ENCODE measurements around the gene NKX2-2. TPM values are rescaled to one million over a fixed set of nuclear protein-coding genes. Genes with fewer than 3 reads are reported as not detected.

Gene NKX2-2
- total RNA-seq, 4 donors from 2014 or later: not detected

DNA sequence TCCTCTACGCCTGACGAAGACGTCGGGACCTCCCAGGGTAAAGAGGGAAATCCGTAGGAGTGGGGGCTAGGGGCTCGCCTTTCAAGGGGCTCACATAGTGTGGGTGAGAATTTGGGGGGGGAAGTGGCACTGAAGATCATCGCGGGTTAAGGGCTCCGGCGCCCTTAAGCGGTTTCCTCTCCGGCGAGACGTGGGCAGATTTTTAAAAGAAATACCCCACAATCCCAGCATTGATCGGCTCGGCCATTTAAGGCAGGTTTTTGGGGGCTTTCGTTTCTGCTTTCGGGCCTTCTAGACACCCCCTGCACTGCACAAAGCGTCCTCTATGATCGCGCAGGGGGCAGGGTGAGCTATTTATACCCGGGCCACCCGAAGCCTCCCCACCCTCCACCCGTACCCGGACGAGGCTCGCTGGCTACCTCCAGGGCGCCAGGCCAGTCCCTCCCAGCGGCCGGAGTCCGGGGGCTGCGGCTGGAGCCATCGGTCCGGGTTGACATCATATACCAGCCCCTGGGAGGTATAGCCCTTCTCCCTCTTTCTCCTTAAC lies 1.2 kb downstream of the NKX2-2 start:
- no peak overlapping the region for H3K4me3 ChIP-seq (ENCODE audit: low read depth, poor library complexity, severe bottlenecking)
- TF ChIP-seq, protein P1, sequence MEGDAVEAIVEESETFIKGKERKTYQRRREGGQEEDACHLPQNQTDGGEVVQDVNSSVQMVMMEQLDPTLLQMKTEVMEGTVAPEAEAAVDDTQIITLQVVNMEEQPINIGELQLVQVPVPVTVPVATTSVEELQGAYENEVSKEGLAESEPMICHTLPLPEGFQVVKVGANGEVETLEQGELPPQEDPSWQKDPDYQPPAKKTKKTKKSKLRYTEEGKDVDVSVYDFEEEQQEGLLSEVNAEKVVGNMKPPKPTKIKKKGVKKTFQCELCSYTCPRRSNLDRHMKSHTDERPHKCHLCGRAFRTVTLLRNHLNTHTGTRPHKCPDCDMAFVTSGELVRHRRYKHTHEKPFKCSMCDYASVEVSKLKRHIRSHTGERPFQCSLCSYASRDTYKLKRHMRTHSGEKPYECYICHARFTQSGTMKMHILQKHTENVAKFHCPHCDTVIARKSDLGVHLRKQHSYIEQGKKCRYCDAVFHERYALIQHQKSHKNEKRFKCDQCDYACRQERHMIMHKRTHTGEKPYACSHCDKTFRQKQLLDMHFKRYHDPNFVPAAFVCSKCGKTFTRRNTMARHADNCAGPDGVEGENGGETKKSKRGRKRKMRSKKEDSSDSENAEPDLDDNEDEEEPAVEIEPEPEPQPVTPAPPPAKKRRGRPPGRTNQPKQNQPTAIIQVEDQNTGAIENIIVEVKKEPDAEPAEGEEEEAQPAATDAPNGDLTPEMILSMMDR (IDR thresholded peaks at IDR 0.05): no peak
- no peak for TF ChIP-seq POLR2A (IDR thresholded peaks at IDR 0.05)
- intact Hi-C loops (cut with DNase I; ENCODE audit: low total_unique reads): no loop called here
- WGBS, 2 donors: 1% methylated on average over 34 of the region's 34 CpGs
- no peak for DNase-seq (ENCODE audit: low spot score in 2 of 2)

DNA sequence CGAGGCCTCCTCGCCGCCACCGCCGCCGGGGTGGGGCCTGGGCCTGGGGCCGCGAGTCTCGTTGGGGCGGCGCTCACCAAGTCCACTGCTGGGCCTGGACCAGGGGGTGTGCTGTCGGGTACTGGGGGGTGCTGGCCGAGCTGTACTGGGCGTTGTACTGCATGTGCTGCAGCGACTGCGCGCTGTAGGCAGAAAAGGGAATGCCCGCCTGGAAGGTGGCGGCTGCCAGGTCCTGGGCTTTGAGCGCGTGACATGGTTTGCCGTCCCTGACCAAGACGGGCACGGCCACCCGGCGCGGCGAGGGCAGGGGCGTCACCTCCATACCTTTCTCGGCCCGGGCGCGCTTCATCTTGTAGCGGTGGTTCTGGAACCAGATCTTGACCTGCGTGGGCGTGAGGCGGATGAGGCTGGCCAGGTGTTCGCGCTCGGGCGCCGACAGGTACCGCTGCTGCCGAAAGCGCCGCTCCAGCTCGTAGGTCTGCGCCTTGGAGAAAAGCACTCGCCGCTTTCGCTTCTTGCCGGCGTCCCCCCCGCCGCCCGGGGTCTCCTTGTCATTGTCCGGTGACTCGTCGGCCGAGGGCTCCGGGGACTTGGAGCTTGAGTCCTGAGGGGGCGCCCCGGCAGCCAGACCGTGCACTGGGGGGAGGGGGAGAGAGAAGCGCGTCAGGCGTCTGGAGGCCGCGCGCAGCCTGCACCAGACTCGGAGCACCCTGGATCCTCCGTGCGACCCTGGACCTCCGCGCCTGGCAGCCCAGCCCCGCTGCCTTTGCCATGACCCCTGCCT lies 1.8 kb downstream of the NKX2-2 start:
- DNase-seq (ENCODE audit: low spot score in 2 of 2): no peak
- no peak overlapping the region for H3K4me3 ChIP-seq (ENCODE audit: low read depth, poor library complexity, severe bottlenecking)
- WGBS, 2 donors: 3 to 9% methylated on average over 38 to 41 of the region's 76 CpGs
- TF ChIP-seq, protein P1 (IDR thresholded peaks at IDR 0.05): no peak
- TF ChIP-seq POLR2A (IDR thresholded peaks at IDR 0.05): no peak
- intact Hi-C loops (cut with DNase I; ENCODE audit: low total_unique reads): no loop called here

DNA sequence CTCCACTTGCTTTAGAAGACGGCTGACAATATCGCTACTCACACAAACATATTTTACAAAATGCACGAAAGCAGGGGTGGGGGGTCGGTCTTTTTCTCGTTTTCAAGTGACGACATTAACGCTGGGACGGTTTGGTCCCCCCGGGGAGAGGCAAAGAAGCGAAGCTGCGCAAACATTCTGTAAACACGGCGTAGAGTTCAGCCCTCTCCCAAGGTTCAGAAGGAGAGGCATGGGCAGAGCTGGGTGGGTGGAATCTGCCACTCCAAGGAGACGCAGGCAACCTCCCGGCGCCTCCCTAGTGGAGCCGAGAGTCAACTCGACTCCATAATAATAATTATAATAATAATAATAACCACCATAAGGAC lies 2.4 kb downstream of the NKX2-2 start:
- DNase-seq (ENCODE audit: low spot score in 2 of 2): no peak
- H3K4me3 ChIP-seq (ENCODE audit: low read depth, poor library complexity, severe bottlenecking): no peak overlapping the region
- TF ChIP-seq, protein P1 (IDR thresholded peaks at IDR 0.05): no peak
- no peak for TF ChIP-seq POLR2A (IDR thresholded peaks at IDR 0.05)
- intact Hi-C loops (cut with DNase I; ENCODE audit: low total_unique reads): no loop called here
- WGBS, 2 donors: 30 to 42% methylated on average over 18 of the region's 18 CpGs

DNA sequence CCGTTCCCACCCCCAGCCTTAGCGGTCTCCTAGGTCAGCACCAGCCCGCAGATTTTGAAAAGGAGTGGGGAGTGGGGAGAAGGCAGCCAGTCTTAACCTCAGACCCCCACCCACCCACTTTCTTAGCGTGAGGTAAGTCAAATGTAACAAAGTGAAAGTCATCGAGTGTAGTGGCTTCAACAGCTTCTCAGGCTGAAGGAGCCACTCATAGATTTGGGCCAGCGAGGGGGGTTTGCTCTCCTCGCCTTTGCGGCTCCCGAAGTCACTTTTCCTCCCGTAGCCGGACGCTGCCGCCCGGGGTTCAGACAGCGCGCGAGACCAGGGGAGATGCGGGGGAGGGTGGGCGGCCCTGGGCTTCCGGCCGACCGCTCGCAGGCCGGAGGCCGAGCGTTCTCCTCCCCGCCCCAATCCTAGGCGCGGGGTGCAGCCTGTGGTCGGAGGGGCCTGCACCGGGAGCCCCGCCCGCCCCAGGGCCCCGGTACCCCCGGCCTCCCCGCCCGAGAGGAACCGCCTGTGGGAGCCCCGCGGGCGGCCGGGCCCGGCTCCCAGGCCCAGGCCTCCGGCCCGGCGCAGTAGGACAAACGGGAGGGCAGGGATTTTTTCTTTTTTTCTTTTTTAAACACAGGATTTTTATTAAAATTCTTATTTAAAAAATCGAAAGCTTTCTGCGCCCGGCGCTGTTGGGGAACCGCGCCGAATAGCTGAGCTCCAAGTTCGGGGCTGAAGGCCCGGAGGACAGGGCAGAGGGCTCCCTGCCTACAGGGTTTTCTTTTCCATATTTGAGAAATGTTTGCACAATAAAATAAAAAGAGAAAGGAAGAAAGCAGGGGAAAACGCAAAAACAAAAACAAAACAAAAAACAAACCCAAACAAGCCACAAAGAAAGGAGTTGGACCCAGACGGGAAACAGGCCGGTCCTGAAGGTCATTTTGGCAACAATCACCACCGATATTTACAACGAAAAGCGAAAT lies 3.2 kb downstream of the NKX2-2 start:
- WGBS, 2 donors: 13 to 20% methylated on average over 34 to 53 of the region's 62 CpGs
- no peak for DNase-seq (ENCODE audit: low spot score in 2 of 2)
- TF ChIP-seq, protein P1 (IDR thresholded peaks at IDR 0.05): no peak
- TF ChIP-seq POLR2A (IDR thresholded peaks at IDR 0.05): no peak
- intact Hi-C loops (cut with DNase I; ENCODE audit: low total_unique reads): no loop called here
- peak overlapping the region; percentile 12 for H3K4me3 ChIP-seq (ENCODE audit: low read depth, poor library complexity, severe bottlenecking)

DNA sequence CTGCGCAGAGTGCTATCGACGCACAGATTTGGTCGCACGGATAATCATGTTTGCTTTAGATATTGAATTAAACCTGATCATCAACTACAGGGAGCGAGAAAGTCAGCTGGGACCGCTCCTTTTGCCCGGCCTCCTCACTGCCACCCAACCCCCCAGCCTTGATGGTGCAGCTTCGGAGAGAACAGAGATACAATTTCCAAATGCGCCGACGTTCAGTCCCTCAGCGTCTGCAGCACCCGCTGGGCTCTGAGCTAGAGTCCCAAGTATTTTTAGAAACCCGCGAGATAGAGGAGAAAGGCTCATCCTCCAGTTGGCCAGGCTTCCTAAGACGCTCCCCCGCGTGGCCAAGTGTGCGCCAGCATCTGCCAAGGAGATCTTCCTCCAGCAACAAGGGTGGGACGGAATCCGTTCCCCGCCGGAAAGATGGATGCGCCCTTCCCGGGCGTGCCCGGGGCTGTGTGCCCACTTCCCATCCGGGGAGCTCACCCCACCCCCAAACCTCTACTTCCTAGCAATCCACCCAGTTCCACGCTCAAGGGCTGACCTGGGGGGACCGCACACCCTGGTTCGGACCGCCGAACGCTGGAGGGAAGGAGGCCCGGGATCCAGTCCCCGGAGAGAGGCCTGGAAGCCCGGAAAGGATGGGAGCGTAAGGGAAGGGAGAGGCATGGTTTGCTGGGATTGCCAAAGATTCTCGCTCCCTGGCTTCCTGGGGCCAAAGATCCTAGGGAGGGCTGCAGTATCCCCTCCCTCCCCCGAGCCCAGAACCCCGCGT lies 4.1 kb downstream of the NKX2-2 start:
- intact Hi-C loops (cut with DNase I; ENCODE audit: low total_unique reads): loop anchor here (5.0 kb wide), 1 partner anchor 647 kb away; no protein-coding TSS in a partner anchor
- H3K4me3 ChIP-seq (ENCODE audit: low read depth, poor library complexity, severe bottlenecking): no peak overlapping the region
- DNase-seq (ENCODE audit: low spot score in 2 of 2): no peak
- TF ChIP-seq, protein P1 (IDR thresholded peaks at IDR 0.05): no peak
- no peak for TF ChIP-seq POLR2A (IDR thresholded peaks at IDR 0.05)
- 4% methylated on average over 35 to 42 of the region's 43 CpGs for WGBS, 2 donors

Measured in lower leg skin (tissue), 4 donors.